ENCODE data around the gene FBXL16.
A peak's percentile ranks its signal among the peaks of the same experiment; 100 is the strongest.

The FBXL16 gene

DNA sequence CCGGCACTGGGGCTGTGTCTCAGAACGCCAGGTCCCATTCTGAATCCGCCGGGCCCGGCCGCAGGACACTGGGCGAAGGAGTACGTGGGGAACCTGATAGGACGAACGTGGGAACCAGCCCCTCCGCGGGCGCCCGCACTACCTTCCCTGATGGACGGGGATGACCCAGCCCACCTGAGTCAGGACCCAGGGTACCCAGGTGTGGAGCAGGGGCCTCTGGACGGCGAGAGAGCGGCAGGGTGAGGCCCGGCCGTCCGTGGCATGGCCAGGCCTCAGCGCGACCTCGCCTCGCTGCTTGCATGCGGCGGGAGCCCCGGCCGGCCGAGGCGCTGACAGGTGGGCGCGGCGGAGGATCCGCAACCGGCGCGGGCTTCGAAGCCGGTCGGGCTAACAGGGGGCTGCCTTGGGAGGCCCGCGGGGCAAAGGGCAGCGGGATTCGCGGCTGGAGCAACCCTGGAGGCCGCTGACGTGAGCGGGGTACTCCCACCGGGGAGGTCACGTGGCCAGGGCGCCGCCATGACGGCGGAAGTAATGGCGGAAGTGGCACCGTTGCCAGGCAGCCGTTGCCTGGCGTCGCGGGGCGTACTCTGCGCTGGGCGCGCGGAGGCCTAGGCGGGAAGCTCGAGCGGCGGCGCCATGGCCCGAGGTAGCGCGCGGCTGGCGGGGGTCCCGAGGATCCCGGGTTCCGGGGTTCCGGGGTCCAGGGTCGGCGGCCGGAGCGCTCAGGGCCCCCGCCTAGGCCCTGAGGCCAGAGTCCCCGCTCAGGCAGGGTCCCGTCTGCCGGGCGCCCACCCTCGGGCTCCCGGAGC is 56.6 kb downstream of the FBXL16 start, which contains the start of gene WDR90:
TSS of gene WDR90 (plus strand) at position 585 of the 809 bp plus-strand sequence. CDS start at position 637, 52 bp downstream.
- peaks cover 0 to 31% of the 10 kb centered on the region in 2 experiments; a peak in 2 of 3 replicates for H3K36me3 ChIP-seq (ENCODE audit: control insufficient read depth in 2 of 2, insufficient read depth in 1 of 2, low read length in 2 of 2)
- no peaks in the 10 kb centered on the region for H3K9me3 ChIP-seq (ENCODE audit: control insufficient read depth, insufficient read depth, low read depth, low read length)
- CTCF ChIA-PET, result interaction anchor here (0.7 to 1.6 kb wide), 5 partner anchors 10 to 73 kb away, joined by 3 to 5 read pairs (median 4); partner anchors contain the start of gene RHOT2
- H3K4me1 ChIP-seq (ENCODE audit: control insufficient read depth, insufficient read depth, low read length), result 0 out of 2 replicates have a peak, but pooled peaks cover 5% of the 10 kb centered on the region
- H3K27ac ChIP-seq (ENCODE audit: extremely low read depth, low read depth, low read length), result peak within 1 kb of the TSS; percentile 97
- POLR2A ChIA-PET, result interaction anchor here (0.8 to 2.3 kb wide), 4 partner anchors 11 to 31 kb away, joined by 3 to 10 read pairs (median 6); partner anchors contain the start of genes METTL26, RHOT2 and STUB1
- peak within 1 kb of the TSS; percentile 37 for H3K4me3 ChIP-seq (ENCODE audit: low read depth, low read length)
- 0 out of 2 replicates have a peak, but pooled peaks have one; percentile 62 for TF ChIP-seq REPIN1 (tag by site-specific recombination; IDR thresholded peaks at IDR 0.05; ENCODE audit: low read depth)
- no peak for TF ChIP-seq ZNF184 (tag by site-specific recombination; IDR thresholded peaks at IDR 0.05)
- TF ChIP-seq, protein P1, sequence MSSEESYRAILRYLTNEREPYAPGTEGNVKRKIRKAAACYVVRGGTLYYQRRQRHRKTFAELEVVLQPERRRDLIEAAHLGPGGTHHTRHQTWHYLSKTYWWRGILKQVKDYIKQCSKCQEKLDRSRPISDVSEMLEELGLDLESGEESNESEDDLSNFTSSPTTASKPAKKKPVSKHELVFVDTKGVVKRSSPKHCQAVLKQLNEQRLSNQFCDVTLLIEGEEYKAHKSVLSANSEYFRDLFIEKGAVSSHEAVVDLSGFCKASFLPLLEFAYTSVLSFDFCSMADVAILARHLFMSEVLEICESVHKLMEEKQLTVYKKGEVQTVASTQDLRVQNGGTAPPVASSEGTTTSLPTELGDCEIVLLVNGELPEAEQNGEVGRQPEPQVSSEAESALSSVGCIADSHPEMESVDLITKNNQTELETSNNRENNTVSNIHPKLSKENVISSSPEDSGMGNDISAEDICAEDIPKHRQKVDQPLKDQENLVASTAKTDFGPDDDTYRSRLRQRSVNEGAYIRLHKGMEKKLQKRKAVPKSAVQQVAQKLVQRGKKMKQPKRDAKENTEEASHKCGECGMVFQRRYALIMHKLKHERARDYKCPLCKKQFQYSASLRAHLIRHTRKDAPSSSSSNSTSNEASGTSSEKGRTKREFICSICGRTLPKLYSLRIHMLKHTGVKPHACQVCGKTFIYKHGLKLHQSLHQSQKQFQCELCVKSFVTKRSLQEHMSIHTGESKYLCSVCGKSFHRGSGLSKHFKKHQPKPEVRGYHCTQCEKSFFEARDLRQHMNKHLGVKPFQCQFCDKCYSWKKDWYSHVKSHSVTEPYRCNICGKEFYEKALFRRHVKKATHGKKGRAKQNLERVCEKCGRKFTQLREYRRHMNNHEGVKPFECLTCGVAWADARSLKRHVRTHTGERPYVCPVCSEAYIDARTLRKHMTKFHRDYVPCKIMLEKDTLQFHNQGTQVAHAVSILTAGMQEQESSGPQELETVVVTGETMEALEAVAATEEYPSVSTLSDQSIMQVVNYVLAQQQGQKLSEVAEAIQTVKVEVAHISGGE (tag by site-specific recombination; conservative IDR thresholded peaks at IDR 0.05; ENCODE audit: low read depth), result peak; percentile 66
- 0 out of 2 replicates have a peak, but pooled peaks have one; percentile 39 for TF ChIP-seq SP7 (tag by site-specific recombination; IDR thresholded peaks at IDR 0.05)
- no peak for TF ChIP-seq GLI4 (tag by site-specific recombination; IDR thresholded peaks at IDR 0.05)
- TF ChIP-seq ZBTB8A (tag by site-specific recombination; IDR thresholded peaks at IDR 0.05), result peak; percentile 94
- TF ChIP-seq, protein P2, sequence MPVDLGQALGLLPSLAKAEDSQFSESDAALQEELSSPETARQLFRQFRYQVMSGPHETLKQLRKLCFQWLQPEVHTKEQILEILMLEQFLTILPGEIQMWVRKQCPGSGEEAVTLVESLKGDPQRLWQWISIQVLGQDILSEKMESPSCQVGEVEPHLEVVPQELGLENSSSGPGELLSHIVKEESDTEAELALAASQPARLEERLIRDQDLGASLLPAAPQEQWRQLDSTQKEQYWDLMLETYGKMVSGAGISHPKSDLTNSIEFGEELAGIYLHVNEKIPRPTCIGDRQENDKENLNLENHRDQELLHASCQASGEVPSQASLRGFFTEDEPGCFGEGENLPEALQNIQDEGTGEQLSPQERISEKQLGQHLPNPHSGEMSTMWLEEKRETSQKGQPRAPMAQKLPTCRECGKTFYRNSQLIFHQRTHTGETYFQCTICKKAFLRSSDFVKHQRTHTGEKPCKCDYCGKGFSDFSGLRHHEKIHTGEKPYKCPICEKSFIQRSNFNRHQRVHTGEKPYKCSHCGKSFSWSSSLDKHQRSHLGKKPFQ (tag by site-specific recombination; IDR thresholded peaks at IDR 0.05), result peak; percentile 84; the same call in 1 of the 2 replicates
- peak; percentile 77; the same call in 1 of the 2 replicates for TF ChIP-seq ZNF394 (tag by site-specific recombination; IDR thresholded peaks at IDR 0.05; ENCODE audit: borderline replicate concordance)
- no peak for TF ChIP-seq ZNF274 (IDR thresholded peaks at IDR 0.05; ENCODE audit: low read length)
- TF ChIP-seq ZNF274 (tag by site-specific recombination; IDR thresholded peaks at IDR 0.05; ENCODE audit: borderline replicate concordance), result no peak
- no peak for TF ChIP-seq ZNF19 (tag by site-specific recombination; IDR thresholded peaks at IDR 0.05; ENCODE audit: low read depth)
- no peak for TF ChIP-seq ZNF366 (tag by site-specific recombination; conservative IDR thresholded peaks at IDR 0.05)
- TF ChIP-seq ZNF354C (tag by site-specific recombination; IDR thresholded peaks at IDR 0.05; ENCODE audit: borderline replicate concordance, low read depth), result no peak
- peak; percentile 23; the same call in 1 of the 2 replicates for TF ChIP-seq ZBTB7A (tag by site-specific recombination; IDR thresholded peaks at IDR 0.05; ENCODE audit: low read depth)
- TF ChIP-seq, protein P3, sequence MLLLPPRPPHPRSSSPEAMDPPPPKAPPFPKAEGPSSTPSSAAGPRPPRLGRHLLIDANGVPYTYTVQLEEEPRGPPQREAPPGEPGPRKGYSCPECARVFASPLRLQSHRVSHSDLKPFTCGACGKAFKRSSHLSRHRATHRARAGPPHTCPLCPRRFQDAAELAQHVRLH (tag by site-specific recombination; IDR thresholded peaks at IDR 0.05), result peak; percentile 33; the same call in 1 of the 2 replicates
- TF ChIP-seq, protein P4, sequence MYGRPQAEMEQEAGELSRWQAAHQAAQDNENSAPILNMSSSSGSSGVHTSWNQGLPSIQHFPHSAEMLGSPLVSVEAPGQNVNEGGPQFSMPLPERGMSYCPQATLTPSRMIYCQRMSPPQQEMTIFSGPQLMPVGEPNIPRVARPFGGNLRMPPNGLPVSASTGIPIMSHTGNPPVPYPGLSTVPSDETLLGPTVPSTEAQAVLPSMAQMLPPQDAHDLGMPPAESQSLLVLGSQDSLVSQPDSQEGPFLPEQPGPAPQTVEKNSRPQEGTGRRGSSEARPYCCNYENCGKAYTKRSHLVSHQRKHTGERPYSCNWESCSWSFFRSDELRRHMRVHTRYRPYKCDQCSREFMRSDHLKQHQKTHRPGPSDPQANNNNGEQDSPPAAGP (tag by site-specific recombination; IDR thresholded peaks at IDR 0.05), result peak; percentile 23; the same call in 1 of the 2 replicates
- TF ChIP-seq ZIC2 (tag by site-specific recombination; IDR thresholded peaks at IDR 0.05), result peak; percentile 87
- no peak for TF ChIP-seq ZNF791 (tag by site-specific recombination; IDR thresholded peaks at IDR 0.05)
- TF ChIP-seq ZNF10 (tag by site-specific recombination; IDR thresholded peaks at IDR 0.05), result peak; percentile 35; the same call in 1 of the 2 replicates
- TF ChIP-seq IKZF3 (tag by site-specific recombination; IDR thresholded peaks at IDR 0.05), result peak; percentile 95
- TF ChIP-seq ZNF549 (tag by site-specific recombination; IDR thresholded peaks at IDR 0.05), result no peak
- no peak for TF ChIP-seq ZSCAN16 (tag by site-specific recombination; IDR thresholded peaks at IDR 0.05)
- no peak for TF ChIP-seq ZNF324 (tag by site-specific recombination; IDR thresholded peaks at IDR 0.05)
- peak; percentile 86 for TF ChIP-seq SP2 (tag by site-specific recombination; IDR thresholded peaks at IDR 0.05)
- TF ChIP-seq KLF1 (tag by site-specific recombination; IDR thresholded peaks at IDR 0.05), result peak; percentile 75
- TF ChIP-seq ZNF433 (tag by site-specific recombination; IDR thresholded peaks at IDR 0.05; ENCODE audit: low read depth), result no peak
- peak; percentile 77 for TF ChIP-seq BCL11B (tag by site-specific recombination; IDR thresholded peaks at IDR 0.05; ENCODE audit: low read depth)
- TF ChIP-seq ZNF629 (tag by site-specific recombination; IDR thresholded peaks at IDR 0.05), result peak; percentile 79
- TF ChIP-seq EGR2 (tag by site-specific recombination; IDR thresholded peaks at IDR 0.05; ENCODE audit: low read depth), result no peak; the same call in 1 of the 2 replicates
- peak; percentile 41 for TF ChIP-seq ZEB2 (tag by site-specific recombination; IDR thresholded peaks at IDR 0.05)
- 0 out of 2 replicates have a peak, but pooled peaks have one; percentile 12 for TF ChIP-seq ZNF121 (tag by site-specific recombination; IDR thresholded peaks at IDR 0.05)
- peak; percentile 67 for TF ChIP-seq ZNF600 (tag by site-specific recombination; IDR thresholded peaks at IDR 0.05)
- no peak for TF ChIP-seq ZNF37A (tag by site-specific recombination; IDR thresholded peaks at IDR 0.05)

Data from HEK293 (cell line).